GM23338 (cell line): ENCODE data around the gene UBE2D3. TPM values are rescaled to one million over a fixed set of nuclear protein-coding genes. Genes with fewer than 3 reads are reported as not detected.

Source experiments
- ATAC-seq: fragments of 200-7000 bp; cut with Tn5 transposase; 3 replicates; pipeline ENCODE4 v1.9.1; 2020
- DNase-seq: peaks from one replicate; pipeline ENCODE4 v3.0.0-alpha.2; 2015; ENCODE audit warnings: low spot score
- H2AFZ ChIP-seq: fragments of 200-600 bp; sonication (generic); 2 replicates; pipeline ENCODE4 v1.8.0; 2016; ENCODE audit warnings: antibody characterized with exemption, mild to moderate bottlenecking, moderate library complexity
- H3F3A ChIP-seq: fragments of 200-600 bp; sonication (generic); replicated peaks from 2 replicates; pipeline ENCODE4 v1.8.0; 2017; ENCODE audit warnings: antibody characterized with exemption, mixed run types, low read depth
- H3K27ac ChIP-seq: fragments of 200-600 bp; sonication (generic); 2 replicates; pipeline ENCODE4 v1.6.1; 2016; ENCODE audit warnings: low read depth
- H3K27me3 ChIP-seq: fragments of 200-600 bp; sonication (generic); 2 replicates; pipeline ENCODE4 v1.8.0; 2016; ENCODE audit warnings: mild to moderate bottlenecking, mixed run types, moderate library complexity; ENCODE audit not compliant: insufficient read depth
- H3K36me3 ChIP-seq: fragments of 200-600 bp; sonication (generic); 2 replicates; pipeline ENCODE4 v1.8.0; 2016; ENCODE audit warnings: mild to moderate bottlenecking; ENCODE audit not compliant: insufficient read depth
- H3K4me1 ChIP-seq: fragments of 200-600 bp; sonication (generic); 2 replicates; pipeline ENCODE4 v1.8.0; 2016; ENCODE audit warnings: mild to moderate bottlenecking, moderate library complexity; ENCODE audit not compliant: insufficient read depth
- H3K4me2 ChIP-seq: fragments of 200-600 bp; sonication (generic); 2 replicates; pipeline ENCODE4 v1.7.1; 2017; ENCODE audit warnings: mixed run types
- H3K4me3 ChIP-seq: fragments of 200-600 bp; sonication (generic); 2 replicates; pipeline ENCODE4 v1.6.1; 2016; ENCODE audit warnings: mixed run types
- H3K79me2 ChIP-seq: fragments of 200-600 bp; sonication (generic); replicated peaks from 2 replicates; pipeline ENCODE4 v1.8.0; 2017; ENCODE audit warnings: mild to moderate bottlenecking; ENCODE audit not compliant: insufficient read depth
- H3K9me2 ChIP-seq: fragments of 200-600 bp; sonication (generic); 2 replicates; pipeline ENCODE4 v1.8.0; 2017; ENCODE audit not compliant: insufficient read depth
- H4K20me1 ChIP-seq: fragments of 200-600 bp; sonication (generic); replicated peaks from 2 replicates; pipeline ENCODE4 v1.8.0; 2017; ENCODE audit warnings: mild to moderate bottlenecking; ENCODE audit not compliant: insufficient read depth
- H3K27ac Mint-ChIP-seq: 2 replicates; pipeline ENCODE4 v1.8.0; 2020; ENCODE audit warnings: inconsistent platforms, mild to moderate bottlenecking, moderate library complexity, mixed read lengths
- H3K27me3 Mint-ChIP-seq: 3 replicates; pipeline ENCODE4 v1.8.0; 2022; ENCODE audit warnings: low read depth, mild to moderate bottlenecking, moderate library complexity, mixed read lengths, inconsistent platforms; ENCODE audit not compliant: insufficient read depth, poor library complexity
- H3K36me3 Mint-ChIP-seq: 3 replicates; pipeline ENCODE4 v1.8.0; 2021; ENCODE audit warnings: low read depth, mild to moderate bottlenecking, inconsistent platforms, moderate library complexity, mixed read lengths
- H3K4me1 Mint-ChIP-seq: 3 replicates; pipeline ENCODE4 v1.8.0; 2020; ENCODE audit warnings: mild to moderate bottlenecking, inconsistent platforms, mixed read lengths
- H3K4me3 Mint-ChIP-seq: 3 replicates; pipeline ENCODE4 v1.8.0; 2021; ENCODE audit warnings: moderate library complexity, mild to moderate bottlenecking, inconsistent platforms, mixed read lengths
- H3K9me3 Mint-ChIP-seq: 3 replicates; pipeline ENCODE4 v1.8.0; 2020; ENCODE audit warnings: moderate library complexity, mild to moderate bottlenecking, inconsistent platforms, mixed read lengths
- CREB1 ChIP-seq: fragments of 250-450 bp; sonication (Bioruptor Pico); IDR thresholded peaks from 2 replicates; pipeline ENCODE4 v1.5.0; 2020; ENCODE audit warnings: low read depth, mild to moderate bottlenecking, moderate library complexity
- EZH2 ChIP-seq: fragments of 200-600 bp; sonication (generic); IDR thresholded peaks from one replicate; pipeline ENCODE4 v1.8.0; 2017; ENCODE audit warnings: antibody characterized with exemption, mild to moderate bottlenecking, low read depth; ENCODE audit not compliant: unreplicated experiment
- EZH2phosphoT487 ChIP-seq: fragments of 200-600 bp; sonication (generic); IDR thresholded peaks from one replicate; pipeline ENCODE4 v1.8.1; 2018; ENCODE audit warnings: antibody characterized with exemption; ENCODE audit not compliant: unreplicated experiment
- JUNB ChIP-seq: IDR thresholded peaks from one replicate; pipeline ENCODE4 v1.6.1; 2016; ENCODE audit warnings: antibody characterized with exemption; ENCODE audit not compliant: unreplicated experiment
- NANOG ChIP-seq: IDR thresholded peaks from 2 replicates; pipeline ENCODE4 v1.6.1; 2016; ENCODE audit warnings: antibody characterized with exemption, borderline replicate concordance
- POLR2AphosphoS5 ChIP-seq: IDR thresholded peaks from 2 replicates; pipeline ENCODE4 v1.6.1; 2016; ENCODE audit warnings: antibody characterized with exemption, low read depth
- ZNF114 ChIP-seq: fragments of 250-450 bp; sonication (Bioruptor Pico); IDR thresholded peaks from 2 replicates; pipeline ENCODE4 v1.5.0; 2020; ENCODE audit warnings: mild to moderate bottlenecking, moderate library complexity
- polyA plus RNA-seq: library from polyadenylated mRNA; unstranded; fragments of >200 nt; fragmentation: Nextera tagmentation; extraction: Ambion mirVana; gene quantifications from 2 replicates; pipeline ENCODE4 v1.2.1, GENCODE V29; 2016
- total RNA-seq: library from RNA; depleted of rRNA; stranded (reverse); fragments of >200 nt; shearing (Covaris generic); gene quantifications from 2 replicates; pipeline ENCODE4 v1.2.3, GENCODE V29; 2014
- TF ChIP-seq, protein P1 (sequence below), 2 experiments: fragments of 200-600 bp in 1 of 2; sonication (generic) in 1 of 2; conservative IDR thresholded peaks; 2 replicates each; pipeline versions ENCODE4 v1.5.1 to v1.6.1; 2016 to 2017; ENCODE audit warnings: antibody characterized with exemption in 2 of 2, low read depth in 2 of 2, mild to moderate bottlenecking in 2 of 2, moderate library complexity in 1 of 2
- TF ChIP-seq, protein P2 (sequence below): IDR thresholded peaks from one replicate; pipeline ENCODE4 v1.6.1; 2018; ENCODE audit warnings: antibody characterized with exemption; ENCODE audit not compliant: unreplicated experiment

UBE2D3 gene
- total and polyA plus RNA-seq, 2 experiments from 2014 or later: 250 to 498 TPM

DNA sequence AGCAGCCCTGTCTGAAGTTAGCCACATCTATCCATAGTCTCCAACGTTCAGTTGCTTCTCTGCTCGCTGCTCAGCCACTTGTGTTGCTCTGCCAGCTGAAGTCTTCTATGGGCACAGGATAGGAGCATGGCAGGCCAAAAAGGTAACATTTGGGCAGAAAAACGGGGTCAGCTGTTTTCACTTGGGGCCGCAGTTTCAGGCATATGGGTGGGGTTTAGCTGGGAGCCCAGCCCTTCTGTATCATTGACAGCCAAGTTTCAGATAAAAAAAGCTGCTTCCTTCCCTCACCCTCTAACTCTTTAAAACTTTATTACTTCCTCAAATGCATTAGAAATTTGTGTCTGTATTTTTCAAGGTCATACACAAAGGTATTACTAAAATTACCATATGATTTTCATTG lies 48.1 kb downstream of the UBE2D3 start:
- no peak for ATAC-seq
- no peaks in the 10 kb centered on the region for H3K27me3 ChIP-seq
- H3K9me2 ChIP-seq: no peaks in the 10 kb centered on the region
- no peak for DNase-seq
- no peaks in the 10 kb centered on the region for H3K27me3 Mint-ChIP-seq
- no peaks in the 10 kb centered on the region for H3K4me1 Mint-ChIP-seq
- H3K4me3 Mint-ChIP-seq: no peak overlapping the region
- no peak overlapping the region for H3K27ac Mint-ChIP-seq
- no peak overlapping the region for H3K4me2 ChIP-seq
- H3K9me3 Mint-ChIP-seq: no peaks in the 10 kb centered on the region
- TF ChIP-seq NANOG: no peak
- no peak overlapping the region for H3K4me3 ChIP-seq
- H3K79me2 ChIP-seq: no peaks in the 10 kb centered on the region
- H2AFZ ChIP-seq: peak overlapping the region; percentile 72; the same call in 1 of the 2 replicates
- H3K36me3 Mint-ChIP-seq: no peaks in the 10 kb centered on the region
- H3K36me3 ChIP-seq: no peaks in the 10 kb centered on the region
- no peaks in the 10 kb centered on the region for H3F3A ChIP-seq
- no peaks in the 10 kb centered on the region for H3K4me1 ChIP-seq
- H3K27ac ChIP-seq: no peak overlapping the region
- no peaks in the 10 kb centered on the region for H4K20me1 ChIP-seq

DNA sequence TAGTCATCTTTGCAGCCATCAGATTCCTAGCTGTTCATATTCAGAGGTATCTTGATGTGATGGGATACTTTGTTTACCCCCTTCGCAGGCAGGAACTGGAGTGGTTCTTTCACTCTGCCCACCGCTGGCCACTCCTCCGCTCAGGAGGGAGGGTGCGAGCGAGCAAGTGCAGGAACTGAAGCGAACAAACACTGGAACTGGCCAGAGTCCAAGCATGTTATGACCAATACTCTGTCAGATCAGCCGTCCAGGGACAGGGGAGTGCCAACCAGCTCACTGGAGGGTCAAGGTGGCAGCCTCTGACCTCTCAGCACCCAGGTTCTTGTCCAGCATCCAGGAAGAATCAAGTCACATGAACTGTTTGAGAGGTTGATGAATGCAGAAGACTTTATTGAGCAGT lies 48.6 kb downstream of the UBE2D3 start:
- Histone ChIP-seq H3K9me2 (no peaks in the 10 kb centered on the region), H3K79me2 (no peaks in the 10 kb centered on the region), H3K36me3 (no peaks in the 10 kb centered on the region), H3K4me1 (no peaks in the 10 kb centered on the region), H3F3A (no peaks in the 10 kb centered on the region), H3K4me3 (no peak overlapping the region), H3K4me2 (no peak overlapping the region), H3K27me3 (no peaks in the 10 kb centered on the region), H4K20me1 (no peaks in the 10 kb centered on the region), H3K27ac (no peak overlapping the region), H2AFZ (peak overlapping the region; percentile 72; the same call in 1 of the 2 replicates)
- no peak; the same call in 2 of the 3 replicates for ATAC-seq
- H3K27me3 Mint-ChIP-seq: no peaks in the 10 kb centered on the region
- no peak for TF ChIP-seq EZH2
- no peak for TF ChIP-seq CREB1 (CRISPR knock-in tag)
- TF ChIP-seq, protein P1, sequence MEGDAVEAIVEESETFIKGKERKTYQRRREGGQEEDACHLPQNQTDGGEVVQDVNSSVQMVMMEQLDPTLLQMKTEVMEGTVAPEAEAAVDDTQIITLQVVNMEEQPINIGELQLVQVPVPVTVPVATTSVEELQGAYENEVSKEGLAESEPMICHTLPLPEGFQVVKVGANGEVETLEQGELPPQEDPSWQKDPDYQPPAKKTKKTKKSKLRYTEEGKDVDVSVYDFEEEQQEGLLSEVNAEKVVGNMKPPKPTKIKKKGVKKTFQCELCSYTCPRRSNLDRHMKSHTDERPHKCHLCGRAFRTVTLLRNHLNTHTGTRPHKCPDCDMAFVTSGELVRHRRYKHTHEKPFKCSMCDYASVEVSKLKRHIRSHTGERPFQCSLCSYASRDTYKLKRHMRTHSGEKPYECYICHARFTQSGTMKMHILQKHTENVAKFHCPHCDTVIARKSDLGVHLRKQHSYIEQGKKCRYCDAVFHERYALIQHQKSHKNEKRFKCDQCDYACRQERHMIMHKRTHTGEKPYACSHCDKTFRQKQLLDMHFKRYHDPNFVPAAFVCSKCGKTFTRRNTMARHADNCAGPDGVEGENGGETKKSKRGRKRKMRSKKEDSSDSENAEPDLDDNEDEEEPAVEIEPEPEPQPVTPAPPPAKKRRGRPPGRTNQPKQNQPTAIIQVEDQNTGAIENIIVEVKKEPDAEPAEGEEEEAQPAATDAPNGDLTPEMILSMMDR (conservative IDR thresholded peaks at IDR 0.05; ENCODE audit: low read depth in 2 of 2): no peak
- TF ChIP-seq EZH2phosphoT487: no peak
- TF ChIP-seq POLR2AphosphoS5: no peak
- no peak for TF ChIP-seq ZNF114 (CRISPR knock-in tag)
- TF ChIP-seq JUNB: no peak
- no peak for TF ChIP-seq NANOG
- TF ChIP-seq, protein P2, sequence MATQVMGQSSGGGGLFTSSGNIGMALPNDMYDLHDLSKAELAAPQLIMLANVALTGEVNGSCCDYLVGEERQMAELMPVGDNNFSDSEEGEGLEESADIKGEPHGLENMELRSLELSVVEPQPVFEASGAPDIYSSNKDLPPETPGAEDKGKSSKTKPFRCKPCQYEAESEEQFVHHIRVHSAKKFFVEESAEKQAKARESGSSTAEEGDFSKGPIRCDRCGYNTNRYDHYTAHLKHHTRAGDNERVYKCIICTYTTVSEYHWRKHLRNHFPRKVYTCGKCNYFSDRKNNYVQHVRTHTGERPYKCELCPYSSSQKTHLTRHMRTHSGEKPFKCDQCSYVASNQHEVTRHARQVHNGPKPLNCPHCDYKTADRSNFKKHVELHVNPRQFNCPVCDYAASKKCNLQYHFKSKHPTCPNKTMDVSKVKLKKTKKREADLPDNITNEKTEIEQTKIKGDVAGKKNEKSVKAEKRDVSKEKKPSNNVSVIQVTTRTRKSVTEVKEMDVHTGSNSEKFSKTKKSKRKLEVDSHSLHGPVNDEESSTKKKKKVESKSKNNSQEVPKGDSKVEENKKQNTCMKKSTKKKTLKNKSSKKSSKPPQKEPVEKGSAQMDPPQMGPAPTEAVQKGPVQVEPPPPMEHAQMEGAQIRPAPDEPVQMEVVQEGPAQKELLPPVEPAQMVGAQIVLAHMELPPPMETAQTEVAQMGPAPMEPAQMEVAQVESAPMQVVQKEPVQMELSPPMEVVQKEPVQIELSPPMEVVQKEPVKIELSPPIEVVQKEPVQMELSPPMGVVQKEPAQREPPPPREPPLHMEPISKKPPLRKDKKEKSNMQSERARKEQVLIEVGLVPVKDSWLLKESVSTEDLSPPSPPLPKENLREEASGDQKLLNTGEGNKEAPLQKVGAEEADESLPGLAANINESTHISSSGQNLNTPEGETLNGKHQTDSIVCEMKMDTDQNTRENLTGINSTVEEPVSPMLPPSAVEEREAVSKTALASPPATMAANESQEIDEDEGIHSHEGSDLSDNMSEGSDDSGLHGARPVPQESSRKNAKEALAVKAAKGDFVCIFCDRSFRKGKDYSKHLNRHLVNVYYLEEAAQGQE: no peak
- no peaks in the 10 kb centered on the region for H3K36me3 Mint-ChIP-seq
- H3K27ac Mint-ChIP-seq: no peak overlapping the region
- H3K4me1 Mint-ChIP-seq: no peaks in the 10 kb centered on the region
- no peak for DNase-seq
- H3K4me3 Mint-ChIP-seq: no peak overlapping the region
- no peaks in the 10 kb centered on the region for H3K9me3 Mint-ChIP-seq
